Measurements from ENCODE around the gene WDR44. TPM values are rescaled to one million over a fixed set of nuclear protein-coding genes. Genes with fewer than 3 reads are reported as not detected.
A peak's percentile ranks its signal among the peaks of the same experiment; 100 is the strongest.

WDR44 gene
- total RNA-seq, 2 experiments from 2014 or later = 11.7 to 12.2 TPM

- Histone ChIP-seq H3K27ac (ENCODE audit: low read depth in 1 of 2, low read length in 2 of 2) (peak overlapping the region; percentile 85 to 90), H3K4me3 (ENCODE audit: low read length) (peak overlapping the region; percentile 86), H3K36me3 (ENCODE audit: insufficient read depth, low read length) (peaks cover 4% of the 10 kb centered on the region), H3K9me3 (ENCODE audit: control insufficient read depth in 1 of 2, insufficient read depth in 1 of 2, low read length in 2 of 2) (no peaks in the 10 kb centered on the region), H3K27me3 (ENCODE audit: control insufficient read depth in 1 of 2, insufficient read depth in 2 of 2, low read length in 2 of 2) (no peaks in the 10 kb centered on the region), H3K4me1 (ENCODE audit: insufficient read depth, low read length) (peaks cover 36% of the 10 kb centered on the region)
- ATAC-seq (ENCODE audit: poor library complexity) (no peak), DNase-seq (no peak)
- Mint-ChIP-seq H3K36me3 (ENCODE audit: low read depth) (peaks cover 35% of the 10 kb centered on the region), H3K27me3 (no peaks in the 10 kb centered on the region), H3K9me3 (no peaks in the 10 kb centered on the region), H3K4me1 (ENCODE audit: low read depth) (peaks cover 39% of the 10 kb centered on the region), H3K4me3 (peak overlapping the region; percentile 99), H3K27ac (peak overlapping the region; percentile 99)
- ChIA-PET CTCF (interaction anchor here (1.0 to 2.1 kb wide), 2 partner anchors 32 to 37 kb away, joined by 4 to 7 read pairs; no protein-coding TSS in a partner anchor), POLR2A (interaction anchor here (0.9 to 5.6 kb wide), 11 partner anchors 10 to 1196 kb away, joined by 3 to 117 read pairs (median 6); partner anchors contain the start of gene SEPTIN6)
- intact Hi-C loops (cut with DNase I, micrococcal nuclease) = loop anchor here (2.0 to 5.0 kb wide), 3 partner anchors 32 to 40 kb away; no protein-coding TSS in a partner anchor
- no peak for TF ChIP-seq CTCF (IDR thresholded peaks at IDR 0.05)
Observed at GRCh38 chrX:118496763-118497079, 150.8 kb downstream of the WDR44 start.

GRCh38 chrX:118497180-118497818 lies 151.4 kb downstream of the WDR44 start:
- H3K9me3 ChIP-seq (ENCODE audit: control insufficient read depth in 1 of 2, insufficient read depth in 1 of 2, low read length in 2 of 2) = no peaks in the 10 kb centered on the region
- DNase-seq (peak; percentile 6 to 67 (median 22)), ATAC-seq (ENCODE audit: poor library complexity) (peak; percentile 27)
- H3K36me3 ChIP-seq (ENCODE audit: insufficient read depth, low read length) = peaks cover 4% of the 10 kb centered on the region
- Mint-ChIP-seq H3K4me3 (peak overlapping the region; percentile 99), H3K4me1 (ENCODE audit: low read depth) (peaks cover 45% of the 10 kb centered on the region), H3K27me3 (no peaks in the 10 kb centered on the region), H3K27ac (peak overlapping the region; percentile 99), H3K9me3 (no peaks in the 10 kb centered on the region), H3K36me3 (ENCODE audit: low read depth) (peaks cover 41% of the 10 kb centered on the region)
- H3K4me1 ChIP-seq (ENCODE audit: insufficient read depth, low read length) = peaks cover 41% of the 10 kb centered on the region
- H3K4me3 ChIP-seq (ENCODE audit: low read length) = peak overlapping the region; percentile 86
- ChIA-PET CTCF (interaction anchor here (0.8 to 1.0 kb wide), 2 partner anchors 31 to 36 kb away, joined by 3 to 4 read pairs; no protein-coding TSS in a partner anchor), POLR2A (interaction anchor here (0.6 to 5.6 kb wide), 11 partner anchors 9 to 103 kb away, joined by 3 to 117 read pairs (median 4); no protein-coding TSS in a partner anchor)
- intact Hi-C loops (cut with DNase I, micrococcal nuclease) = loop anchor here (2.0 to 5.0 kb wide), 3 partner anchors 32 to 40 kb away; no protein-coding TSS in a partner anchor
- peak overlapping the region; percentile 85 to 90 for H3K27ac ChIP-seq (ENCODE audit: low read depth in 1 of 2, low read length in 2 of 2)
- no peaks in the 10 kb centered on the region for H3K27me3 ChIP-seq (ENCODE audit: control insufficient read depth in 1 of 2, insufficient read depth in 2 of 2, low read length in 2 of 2)
- no peak for TF ChIP-seq CTCF (IDR thresholded peaks at IDR 0.05)

- H3K9me3 ChIP-seq (ENCODE audit: control insufficient read depth in 1 of 2, insufficient read depth in 1 of 2, low read length in 2 of 2) = no peaks in the 10 kb centered on the region
- H3K27me3 ChIP-seq (ENCODE audit: control insufficient read depth in 1 of 2, insufficient read depth in 2 of 2, low read length in 2 of 2) = no peaks in the 10 kb centered on the region
- CTCF ChIA-PET = interaction anchor here (1.6 kb wide), 1 partner anchor 19 kb away, joined by 4 read pairs; no protein-coding TSS in a partner anchor
- no peak for ATAC-seq (ENCODE audit: poor library complexity)
- peaks cover 51% of the 10 kb centered on the region for H3K4me1 ChIP-seq (ENCODE audit: insufficient read depth, low read length)
- H3K27ac ChIP-seq (ENCODE audit: low read depth in 1 of 2, low read length in 2 of 2) = peak overlapping the region; percentile 60 to 90
- Mint-ChIP-seq H3K27me3 (no peaks in the 10 kb centered on the region), H3K36me3 (ENCODE audit: low read depth) (peaks cover 47% of the 10 kb centered on the region), H3K4me3 (peak overlapping the region; percentile 99), H3K27ac (peak overlapping the region; percentile 99), H3K9me3 (no peaks in the 10 kb centered on the region), H3K4me1 (ENCODE audit: low read depth) (peaks cover 56% of the 10 kb centered on the region)
- POLR2A ChIA-PET = interaction anchor here (1.4 to 5.6 kb wide), 3 partner anchors 10 to 39 kb away, joined by 4 to 117 read pairs (median 61); no protein-coding TSS in a partner anchor
- intact Hi-C loops (cut with DNase I, micrococcal nuclease) = loop anchor here in 1 of 2 experiments (2.0 to 5.0 kb wide), 2 partner anchors 20 to 34 kb away; no protein-coding TSS in a partner anchor
- peak overlapping the region; percentile 86 for H3K4me3 ChIP-seq (ENCODE audit: low read length)
- TF ChIP-seq CTCF (IDR thresholded peaks at IDR 0.05) = no peak
- peaks cover 4% of the 10 kb centered on the region for H3K36me3 ChIP-seq (ENCODE audit: insufficient read depth, low read length)
- DNase-seq = no peak
Observed at GRCh38 chrX:118498351-118498750, 152.4 kb downstream of the WDR44 start.

All from CD4-positive, alpha-beta T cell (primary cell).